T-helper 2 cell treated with Interferon-gamma antibody and Interleukin-4, amounts not matched to agents 100 ng/mL and 5 ng/mL, for 36 hours (primary cell): ENCODE data around the gene DEFB127. TPM values are rescaled to one million over a fixed set of nuclear protein-coding genes. Genes with fewer than 3 reads are reported as not detected.
"Not testable (repeated sequence)": the region's sequence is repeated elsewhere in the genome, so short reads cannot be mapped to it uniquely, and the experiment has no call there.

Source experiments
- intact Hi-C: fragments of 100-400 bp; cut with micrococcal nuclease; formaldehyde crosslinking; loops from one replicate; pipeline ENCODE4 v1.15.1; 2023
- total RNA-seq: library from RNA; stranded (reverse); gene quantifications from 2 replicates; pipeline ENCODE4 v1.2.3, GENCODE V29; 2022

The DEFB127 gene
- not detected in 2 replicates for total RNA-seq

- intact Hi-C loops = no loop called here
These were observed at the start of gene DEFB127 for GRCh38 chr20:157154-157553. Gene DEFB127 (plus strand): TSS chr20:157454. CDS start chr20:157545, 91 bp downstream.

DNA sequence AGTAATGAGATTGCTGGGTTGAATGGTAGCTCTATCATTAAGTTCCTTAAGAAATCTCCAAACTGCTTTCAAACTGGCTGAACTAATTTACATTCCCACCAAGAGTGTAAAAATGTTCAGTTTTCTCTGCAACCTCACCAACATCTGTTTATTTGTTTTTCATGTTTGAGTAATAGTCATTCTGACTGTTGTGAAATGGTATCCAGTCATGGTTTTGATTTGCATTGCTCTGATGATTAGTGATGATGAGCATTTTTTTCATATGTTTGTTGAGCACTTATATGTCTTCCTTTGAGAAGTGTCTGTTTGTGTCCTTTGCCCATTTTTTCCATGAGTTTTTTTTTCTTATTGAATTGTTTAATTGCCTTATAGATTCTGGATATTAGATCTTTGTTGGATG is 44.9 kb upstream of the DEFB127 start:
- intact Hi-C loops = no loop called here

GRCh38 chr20:117518-117917 is 39.7 kb upstream of the DEFB127 start:
- intact Hi-C loops = no loop called here

DNA sequence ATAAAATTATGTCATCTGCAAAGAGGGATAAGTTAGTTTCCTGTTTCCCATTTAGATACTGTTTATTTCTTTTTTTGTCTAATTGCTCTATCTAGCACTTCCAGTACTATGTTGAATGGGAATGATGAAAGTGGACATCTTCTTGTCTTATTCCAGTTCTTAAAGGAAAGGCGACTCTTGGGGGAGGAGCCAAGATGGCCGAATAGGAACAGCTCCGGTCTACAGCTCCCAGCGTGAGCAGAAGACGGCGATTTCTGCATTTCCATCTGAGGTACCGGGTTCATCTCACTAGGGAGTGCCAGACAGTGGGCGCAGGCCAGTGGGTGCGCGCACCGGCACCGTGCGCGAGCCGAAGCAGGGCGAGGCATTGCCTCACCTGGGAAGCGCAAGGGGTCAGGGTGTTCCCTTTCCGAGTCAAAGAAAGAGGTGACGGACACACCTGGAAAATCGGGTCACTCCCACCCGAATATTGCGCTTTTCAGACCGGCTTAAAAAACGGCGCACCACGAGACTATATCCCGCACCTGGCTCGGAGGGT is 27.4 kb upstream of the DEFB127 start:
- intact Hi-C loops = not testable (repeated sequence)

- intact Hi-C loops = no loop called here
These were observed 19.4 kb upstream of the DEFB127 start for GRCh38 chr20:137668-138490.

DNA sequence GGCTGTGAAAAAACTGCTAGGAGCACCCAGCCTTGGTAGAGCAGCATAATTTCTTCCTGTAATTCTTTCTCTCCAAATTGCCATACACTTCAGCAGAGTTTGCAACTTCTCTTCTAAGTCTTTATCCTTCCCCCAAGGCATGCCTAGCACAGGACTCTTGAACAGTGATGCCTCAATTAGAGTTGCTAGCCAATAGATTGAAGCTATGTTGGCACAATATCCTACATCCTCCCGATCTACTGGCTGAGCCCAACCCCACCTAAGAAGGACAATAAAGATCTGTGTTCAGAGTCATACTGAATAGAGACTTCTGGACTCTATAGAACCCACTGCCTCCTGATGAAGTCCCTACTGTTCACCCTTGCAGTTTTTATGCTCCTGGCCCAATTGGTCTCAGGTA is 15.0 kb upstream of the DEFB127 start, which contains the start of gene DEFB126:
DEFB126 (plus strand) TSS at position 301 of the 400 bp plus-strand sequence; CDS start at position 340, 39 bp downstream.
- intact Hi-C loops = no loop called here

- intact Hi-C loops = no loop called here
These were observed 11.4 kb upstream of the DEFB127 start for GRCh38 chr20:145877-146276.

DNA sequence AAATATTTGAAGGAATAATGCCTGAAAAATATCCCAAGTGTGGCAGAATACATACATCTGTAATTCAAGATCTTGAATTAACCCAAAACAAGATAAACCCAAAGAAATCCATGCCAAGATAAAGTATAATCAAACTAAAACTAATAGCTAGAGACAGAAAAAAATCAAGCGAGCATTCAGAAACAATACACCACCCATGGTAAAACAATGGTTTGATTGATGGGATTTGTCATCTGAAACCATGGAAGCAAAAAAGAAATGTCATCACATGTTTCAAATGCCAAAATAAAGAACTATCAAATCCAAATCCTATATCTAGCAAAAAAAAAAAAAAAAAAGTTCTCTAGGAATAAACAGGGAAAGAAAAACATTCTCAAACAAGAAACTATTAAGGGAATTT is 5.1 kb upstream of the DEFB127 start:
- intact Hi-C loops = no loop called here

- intact Hi-C loops = no loop called here
These were observed 7.4 kb downstream of the DEFB127 start for GRCh38 chr20:164618-165017.

GRCh38 chr20:168876-169275 is 11.6 kb downstream of the DEFB127 start:
- intact Hi-C loops = no loop called here

- intact Hi-C loops = no loop called here
These were observed 27.0 kb downstream of the DEFB127 start for GRCh38 chr20:184288-184687.

DNA sequence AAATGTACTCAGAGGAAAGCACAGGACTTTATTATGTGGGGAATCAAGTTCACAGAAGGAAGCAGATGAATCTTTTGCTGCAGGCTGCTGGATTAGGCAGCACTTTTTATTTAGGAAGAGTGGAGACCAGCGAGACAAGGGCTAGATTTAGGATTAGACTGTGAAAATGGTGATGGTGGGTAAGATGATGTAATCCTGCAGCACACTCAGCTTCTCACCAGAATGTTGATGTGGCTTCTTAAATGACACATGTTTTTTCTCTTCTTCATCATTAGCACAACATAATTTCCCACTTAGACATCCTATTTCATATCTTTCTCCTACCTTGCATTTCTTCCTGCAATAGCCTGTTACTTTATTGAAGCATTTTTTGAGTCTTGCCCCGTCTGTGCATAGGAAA is 30.5 kb downstream of the DEFB127 start:
- intact Hi-C loops = no loop called here

- intact Hi-C loops = no loop called here
These were observed 32.4 kb downstream of the DEFB127 start, which contains the start of gene DEFB128 for GRCh38 chr20:189611-190010. Gene DEFB128 (minus strand): TSS chr20:189711. CDS start chr20:189623, 88 bp downstream.

DNA sequence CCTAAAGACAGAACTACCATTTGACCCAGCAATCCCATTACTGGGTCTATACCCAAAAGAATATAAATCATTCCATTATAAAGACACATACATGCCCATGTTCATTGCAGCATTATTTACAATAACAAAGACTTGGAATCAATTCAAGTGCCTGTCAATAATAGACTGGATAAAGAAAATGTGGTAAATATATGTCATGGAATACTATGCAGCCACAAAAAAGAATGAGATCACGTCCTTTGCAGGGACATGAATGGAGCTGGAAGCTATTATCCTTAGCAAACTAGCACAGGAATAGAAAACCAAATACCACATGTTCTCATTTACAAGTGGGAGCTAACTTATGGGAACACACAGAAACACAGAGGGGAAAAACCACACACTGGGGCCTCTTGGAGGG is 41.0 kb downstream of the DEFB127 start:
- intact Hi-C loops = no loop called here

- intact Hi-C loops = no loop called here
These were observed 42.7 kb downstream of the DEFB127 start for GRCh38 chr20:199996-200395.

- intact Hi-C loops = not testable (repeated sequence)
These were observed 46.4 kb downstream of the DEFB127 start for GRCh38 chr20:203630-204029.

Other genes starting within 250 kb of the DEFB127 start
- gene DEFB125, start 69.8 kb upstream of the DEFB127 start, total RNA-seq = not detected in 2 replicates
- not detected in 2 replicates for gene DEFB126, start 14.9 kb upstream of the DEFB127 start, total RNA-seq
- gene DEFB128, start 32.3 kb downstream of the DEFB127 start, total RNA-seq = not detected in 2 replicates
- gene DEFB129, start 69.8 kb downstream of the DEFB127 start, total RNA-seq = not detected in 2 replicates
- gene DEFB132, start 100.3 kb downstream of the DEFB127 start, total RNA-seq = not detected in 2 replicates
- 6.8 and 6.9 TPM in 2 replicates for gene C20orf96, start 133.3 kb downstream of the DEFB127 start, total RNA-seq
- gene ZCCHC3, start 140.1 kb downstream of the DEFB127 start, total RNA-seq = 25.8 and 26.6 TPM in 2 replicates
- 7.7 and 8.1 TPM in 2 replicates for gene SOX12, start 168.1 kb downstream of the DEFB127 start, total RNA-seq
- 4.0 and 5.2 TPM in 2 replicates for gene NRSN2, start 189.7 kb downstream of the DEFB127 start, total RNA-seq
- gene TRIB3, start 223.3 kb downstream of the DEFB127 start, total RNA-seq = 26.4 and 28.4 TPM in 2 replicates